ENCODE data around the gene EMC6. TPM values are rescaled to one million over a fixed set of nuclear protein-coding genes. Genes with fewer than 3 reads are reported as not detected.

The EMC6 gene
- total RNA-seq, 1 experiment from 2014 or later = 38.2 TPM

GRCh38 chr17:3635474-3636153 lies 33.0 kb upstream of the EMC6 start:
- Mint-ChIP-seq H3K4me1 (ENCODE audit: low read depth, unreplicated experiment) (no peaks in the 10 kb centered on the region), H3K27me3 (ENCODE audit: unreplicated experiment) (no peaks in the 10 kb centered on the region), H3K9me3 (ENCODE audit: low read depth, unreplicated experiment) (no peaks in the 10 kb centered on the region), H3K27ac (ENCODE audit: unreplicated experiment) (peak overlapping the region; percentile 60), H3K36me3 (ENCODE audit: insufficient read depth, unreplicated experiment) (peaks cover 34% of the 10 kb centered on the region), H3K4me3 (ENCODE audit: low read depth, unreplicated experiment) (peak overlapping the region; percentile 89)
- DNase-seq = peak; percentile 3
- TSS peak; percentile 28 for BruUV-seq (replicated peaks)
- TF ChIP-seq CTCF (IDR thresholded peaks at IDR 0.05; ENCODE audit: unreplicated experiment) = no peak
- intact Hi-C loops (cut with micrococcal nuclease; ENCODE audit: unreplicated experiment) = no loop called here
- CTCF ChIA-PET = interaction anchor here (0.6 to 1.1 kb wide), 2 partner anchors 38 to 587 kb away, joined by 3 to 4 read pairs; no protein-coding TSS in a partner anchor

- Mint-ChIP-seq H3K36me3 (ENCODE audit: insufficient read depth, unreplicated experiment) (peaks cover 34% of the 10 kb centered on the region), H3K4me1 (ENCODE audit: low read depth, unreplicated experiment) (no peaks in the 10 kb centered on the region), H3K27ac (ENCODE audit: unreplicated experiment) (peak within 1 kb of the TSS; percentile 97), H3K9me3 (ENCODE audit: low read depth, unreplicated experiment) (no peaks in the 10 kb centered on the region), H3K27me3 (ENCODE audit: unreplicated experiment) (no peaks in the 10 kb centered on the region), H3K4me3 (ENCODE audit: low read depth, unreplicated experiment) (peak within 1 kb of the TSS; percentile 89)
- BruUV-seq (replicated peaks) = no TSS peak
- intact Hi-C loops (cut with micrococcal nuclease; ENCODE audit: unreplicated experiment) = no loop called here
- no peak for TF ChIP-seq CTCF (IDR thresholded peaks at IDR 0.05; ENCODE audit: unreplicated experiment)
- CTCF ChIA-PET = interaction anchor here (0.6 to 1.1 kb wide), 3 partner anchors 38 to 593 kb away, joined by 3 to 4 read pairs (median 4); no protein-coding TSS in a partner anchor
- peak; percentile 94 for DNase-seq
Measured at GRCh38 chr17:3636154-3636907, 32.3 kb upstream of the EMC6 start, which contains the start of the genes CTNS and SHPK. TSS of gene CTNS (plus strand) at chr17:3636760. CDS start at chr17:3640207, 3,447 bp downstream. TSS of gene SHPK (minus strand) at chr17:3636250. CDS start at chr17:3636219, 31 bp downstream.

GRCh38 chr17:3636908-3637373 lies 31.7 kb upstream of the EMC6 start:
- Mint-ChIP-seq H3K27me3 (ENCODE audit: unreplicated experiment) (no peaks in the 10 kb centered on the region), H3K9me3 (ENCODE audit: low read depth, unreplicated experiment) (no peaks in the 10 kb centered on the region), H3K27ac (ENCODE audit: unreplicated experiment) (peak overlapping the region; percentile 97), H3K36me3 (ENCODE audit: insufficient read depth, unreplicated experiment) (peaks cover 34% of the 10 kb centered on the region), H3K4me1 (ENCODE audit: low read depth, unreplicated experiment) (no peaks in the 10 kb centered on the region), H3K4me3 (ENCODE audit: low read depth, unreplicated experiment) (peak overlapping the region; percentile 89)
- no TSS peak for BruUV-seq (replicated peaks)
- DNase-seq = no peak
- intact Hi-C loops (cut with micrococcal nuclease; ENCODE audit: unreplicated experiment) = no loop called here
- CTCF ChIA-PET = interaction anchor here (0.6 to 1.1 kb wide), 2 partner anchors 588 to 593 kb away, joined by 4 read pairs; no protein-coding TSS in a partner anchor
- TF ChIP-seq CTCF (IDR thresholded peaks at IDR 0.05; ENCODE audit: unreplicated experiment) = no peak

- CTCF ChIA-PET = no interaction called here
- DNase-seq = no peak
- H3K4me3 Mint-ChIP-seq (ENCODE audit: low read depth, unreplicated experiment) = no peak overlapping the region
- no TSS peak for BruUV-seq (replicated peaks)
- H3K27me3 Mint-ChIP-seq (ENCODE audit: unreplicated experiment) = no peaks in the 10 kb centered on the region
- peaks cover 33% of the 10 kb centered on the region for H3K36me3 Mint-ChIP-seq (ENCODE audit: insufficient read depth, unreplicated experiment)
- H3K9me3 Mint-ChIP-seq (ENCODE audit: low read depth, unreplicated experiment) = no peaks in the 10 kb centered on the region
- no peak overlapping the region for H3K27ac Mint-ChIP-seq (ENCODE audit: unreplicated experiment)
- no peaks in the 10 kb centered on the region for H3K4me1 Mint-ChIP-seq (ENCODE audit: low read depth, unreplicated experiment)
- intact Hi-C loops (cut with micrococcal nuclease; ENCODE audit: unreplicated experiment) = no loop called here
- TF ChIP-seq CTCF (IDR thresholded peaks at IDR 0.05; ENCODE audit: unreplicated experiment) = no peak
Measured at GRCh38 chr17:3639981-3640596, 28.5 kb upstream of the EMC6 start.
